GM18907 (cell line): Measurements from ENCODE around the gene MIA.
A peak's percentile ranks its signal among the peaks of the same experiment; 100 is the strongest.
"Not testable (repeated sequence)": the region's sequence is repeated elsewhere in the genome, so short reads cannot be mapped to it uniquely, and the experiment has no call there.

Experiments
- ATAC-seq: cut with Tn5 transposase; IDR thresholded peaks from one replicate; pipeline ENCODE4 v1.9.1; 2021; ENCODE audit warnings: mild to moderate bottlenecking, moderate library complexity; ENCODE audit not compliant: unreplicated experiment

The MIA gene

GRCh38 chr19:40777937-40778705 is 2.8 kb downstream of the MIA start, which contains the start of gene RAB4B:
Gene RAB4B (plus strand): TSS chr19:40778247. CDS start chr19:40778376, 129 bp downstream.
- ATAC-seq, result peak; percentile 64

GRCh38 chr19:40778706-40779284 is 3.5 kb downstream of the MIA start:
- ATAC-seq, result no peak

- ATAC-seq, result no peak
These were observed 5.3 kb downstream of the MIA start for GRCh38 chr19:40780582-40780981.

GRCh38 chr19:40781140-40781539 is 5.8 kb downstream of the MIA start:
- ATAC-seq, result no peak

- ATAC-seq, result no peak
These were observed 8.4 kb downstream of the MIA start for GRCh38 chr19:40783711-40784110.

GRCh38 chr19:40784146-40784545 is 8.8 kb downstream of the MIA start:
- ATAC-seq, result not testable (repeated sequence)

- ATAC-seq, result no peak
These were observed 10.2 kb downstream of the MIA start for GRCh38 chr19:40785526-40785925.

GRCh38 chr19:40786060-40787037 is 11.0 kb downstream of the MIA start:
- no peak for ATAC-seq

GRCh38 chr19:40791349-40791748 is 16.0 kb downstream of the MIA start:
- ATAC-seq, result no peak

GRCh38 chr19:40791996-40792395 is 16.7 kb downstream of the MIA start:
- no peak for ATAC-seq

GRCh38 chr19:40797166-40797962 is 22.0 kb downstream of the MIA start:
- ATAC-seq, result no peak

GRCh38 chr19:40797963-40798682 is 22.8 kb downstream of the MIA start:
- ATAC-seq, result peak; percentile 30

- ATAC-seq, result peak; percentile 75
These were observed 23.6 kb downstream of the MIA start, which contains the start of gene EGLN2 for GRCh38 chr19:40798683-40799557. Gene EGLN2 (plus strand): TSS chr19:40799191. CDS start chr19:40800573, 1,382 bp downstream.

- no peak for ATAC-seq
These were observed 24.4 kb downstream of the MIA start for GRCh38 chr19:40799558-40800338.

GRCh38 chr19:40800339-40800996 is 25.1 kb downstream of the MIA start:
- no peak for ATAC-seq

- ATAC-seq, result no peak
These were observed 25.7 kb downstream of the MIA start for GRCh38 chr19:40800997-40801377.
